ENCODE results near the gene TBCB. TPM values are rescaled to one million over a fixed set of nuclear protein-coding genes. Genes with fewer than 3 reads are reported as not detected.

Gene TBCB
- total and polyA plus RNA-seq, 9 of the 15 experiments (the other 6 are each of a cell fraction or from before 2014, with no cell fraction given) = 3.5 to 115 (median 58.9) TPM

DNA sequence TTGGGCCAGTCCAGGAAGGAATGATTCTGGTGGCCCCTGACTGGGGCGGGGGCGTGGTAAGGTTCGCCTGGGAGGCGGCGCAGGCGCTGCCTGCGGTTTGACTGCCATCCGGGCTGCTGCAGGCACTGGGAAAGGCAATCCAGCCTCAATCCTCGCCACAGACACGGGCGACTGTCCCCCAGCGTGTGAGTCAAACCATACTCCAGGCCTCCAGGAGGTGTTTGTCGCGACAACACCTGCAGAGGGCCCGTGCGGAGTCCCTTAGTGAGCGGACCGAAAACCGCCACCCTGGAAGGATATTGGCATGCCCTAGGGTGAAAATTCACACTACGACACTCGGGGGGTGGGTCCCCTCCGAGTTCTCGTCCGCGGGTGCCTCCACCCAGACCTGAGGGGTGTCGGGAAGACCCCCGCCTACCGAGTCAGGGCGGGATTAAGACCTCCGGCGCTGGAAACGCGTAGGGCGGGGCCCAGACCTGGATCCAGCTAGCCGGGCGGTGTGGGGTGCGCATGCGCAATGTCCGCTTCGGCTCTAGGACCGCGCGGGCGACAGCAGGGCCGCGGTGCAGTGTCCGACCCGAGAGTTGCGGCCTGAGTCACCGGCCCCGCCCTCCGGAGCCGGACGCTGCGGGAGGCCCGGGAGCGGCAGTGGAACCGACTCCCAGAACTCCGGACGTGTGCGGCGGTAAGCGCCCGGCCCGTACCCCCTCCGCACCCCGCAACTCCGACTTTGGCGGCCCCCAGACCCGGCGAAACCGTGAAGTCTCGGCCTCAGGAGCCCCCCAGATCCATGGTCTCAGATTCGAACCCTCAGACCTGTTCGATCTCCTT, 24.4 kb downstream of the TBCB start, which contains the start of gene CAPNS1 (continued):
- TF ChIP-seq, protein P1, sequence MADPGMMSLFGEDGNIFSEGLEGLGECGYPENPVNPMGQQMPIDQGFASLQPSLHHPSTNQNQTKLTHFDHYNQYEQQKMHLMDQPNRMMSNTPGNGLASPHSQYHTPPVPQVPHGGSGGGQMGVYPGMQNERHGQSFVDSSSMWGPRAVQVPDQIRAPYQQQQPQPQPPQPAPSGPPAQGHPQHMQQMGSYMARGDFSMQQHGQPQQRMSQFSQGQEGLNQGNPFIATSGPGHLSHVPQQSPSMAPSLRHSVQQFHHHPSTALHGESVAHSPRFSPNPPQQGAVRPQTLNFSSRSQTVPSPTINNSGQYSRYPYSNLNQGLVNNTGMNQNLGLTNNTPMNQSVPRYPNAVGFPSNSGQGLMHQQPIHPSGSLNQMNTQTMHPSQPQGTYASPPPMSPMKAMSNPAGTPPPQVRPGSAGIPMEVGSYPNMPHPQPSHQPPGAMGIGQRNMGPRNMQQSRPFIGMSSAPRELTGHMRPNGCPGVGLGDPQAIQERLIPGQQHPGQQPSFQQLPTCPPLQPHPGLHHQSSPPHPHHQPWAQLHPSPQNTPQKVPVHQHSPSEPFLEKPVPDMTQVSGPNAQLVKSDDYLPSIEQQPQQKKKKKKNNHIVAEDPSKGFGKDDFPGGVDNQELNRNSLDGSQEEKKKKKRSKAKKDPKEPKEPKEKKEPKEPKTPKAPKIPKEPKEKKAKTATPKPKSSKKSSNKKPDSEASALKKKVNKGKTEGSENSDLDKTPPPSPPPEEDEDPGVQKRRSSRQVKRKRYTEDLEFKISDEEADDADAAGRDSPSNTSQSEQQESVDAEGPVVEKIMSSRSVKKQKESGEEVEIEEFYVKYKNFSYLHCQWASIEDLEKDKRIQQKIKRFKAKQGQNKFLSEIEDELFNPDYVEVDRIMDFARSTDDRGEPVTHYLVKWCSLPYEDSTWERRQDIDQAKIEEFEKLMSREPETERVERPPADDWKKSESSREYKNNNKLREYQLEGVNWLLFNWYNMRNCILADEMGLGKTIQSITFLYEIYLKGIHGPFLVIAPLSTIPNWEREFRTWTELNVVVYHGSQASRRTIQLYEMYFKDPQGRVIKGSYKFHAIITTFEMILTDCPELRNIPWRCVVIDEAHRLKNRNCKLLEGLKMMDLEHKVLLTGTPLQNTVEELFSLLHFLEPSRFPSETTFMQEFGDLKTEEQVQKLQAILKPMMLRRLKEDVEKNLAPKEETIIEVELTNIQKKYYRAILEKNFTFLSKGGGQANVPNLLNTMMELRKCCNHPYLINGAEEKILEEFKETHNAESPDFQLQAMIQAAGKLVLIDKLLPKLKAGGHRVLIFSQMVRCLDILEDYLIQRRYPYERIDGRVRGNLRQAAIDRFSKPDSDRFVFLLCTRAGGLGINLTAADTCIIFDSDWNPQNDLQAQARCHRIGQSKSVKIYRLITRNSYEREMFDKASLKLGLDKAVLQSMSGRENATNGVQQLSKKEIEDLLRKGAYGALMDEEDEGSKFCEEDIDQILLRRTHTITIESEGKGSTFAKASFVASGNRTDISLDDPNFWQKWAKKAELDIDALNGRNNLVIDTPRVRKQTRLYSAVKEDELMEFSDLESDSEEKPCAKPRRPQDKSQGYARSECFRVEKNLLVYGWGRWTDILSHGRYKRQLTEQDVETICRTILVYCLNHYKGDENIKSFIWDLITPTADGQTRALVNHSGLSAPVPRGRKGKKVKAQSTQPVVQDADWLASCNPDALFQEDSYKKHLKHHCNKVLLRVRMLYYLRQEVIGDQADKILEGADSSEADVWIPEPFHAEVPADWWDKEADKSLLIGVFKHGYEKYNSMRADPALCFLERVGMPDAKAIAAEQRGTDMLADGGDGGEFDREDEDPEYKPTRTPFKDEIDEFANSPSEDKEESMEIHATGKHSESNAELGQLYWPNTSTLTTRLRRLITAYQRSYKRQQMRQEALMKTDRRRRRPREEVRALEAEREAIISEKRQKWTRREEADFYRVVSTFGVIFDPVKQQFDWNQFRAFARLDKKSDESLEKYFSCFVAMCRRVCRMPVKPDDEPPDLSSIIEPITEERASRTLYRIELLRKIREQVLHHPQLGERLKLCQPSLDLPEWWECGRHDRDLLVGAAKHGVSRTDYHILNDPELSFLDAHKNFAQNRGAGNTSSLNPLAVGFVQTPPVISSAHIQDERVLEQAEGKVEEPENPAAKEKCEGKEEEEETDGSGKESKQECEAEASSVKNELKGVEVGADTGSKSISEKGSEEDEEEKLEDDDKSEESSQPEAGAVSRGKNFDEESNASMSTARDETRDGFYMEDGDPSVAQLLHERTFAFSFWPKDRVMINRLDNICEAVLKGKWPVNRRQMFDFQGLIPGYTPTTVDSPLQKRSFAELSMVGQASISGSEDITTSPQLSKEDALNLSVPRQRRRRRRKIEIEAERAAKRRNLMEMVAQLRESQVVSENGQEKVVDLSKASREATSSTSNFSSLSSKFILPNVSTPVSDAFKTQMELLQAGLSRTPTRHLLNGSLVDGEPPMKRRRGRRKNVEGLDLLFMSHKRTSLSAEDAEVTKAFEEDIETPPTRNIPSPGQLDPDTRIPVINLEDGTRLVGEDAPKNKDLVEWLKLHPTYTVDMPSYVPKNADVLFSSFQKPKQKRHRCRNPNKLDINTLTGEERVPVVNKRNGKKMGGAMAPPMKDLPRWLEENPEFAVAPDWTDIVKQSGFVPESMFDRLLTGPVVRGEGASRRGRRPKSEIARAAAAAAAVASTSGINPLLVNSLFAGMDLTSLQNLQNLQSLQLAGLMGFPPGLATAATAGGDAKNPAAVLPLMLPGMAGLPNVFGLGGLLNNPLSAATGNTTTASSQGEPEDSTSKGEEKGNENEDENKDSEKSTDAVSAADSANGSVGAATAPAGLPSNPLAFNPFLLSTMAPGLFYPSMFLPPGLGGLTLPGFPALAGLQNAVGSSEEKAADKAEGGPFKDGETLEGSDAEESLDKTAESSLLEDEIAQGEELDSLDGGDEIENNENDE (IDR thresholded peaks at IDR 0.05; ENCODE audit: low read depth, low read length) = no peak
- TF ChIP-seq, protein P2, sequence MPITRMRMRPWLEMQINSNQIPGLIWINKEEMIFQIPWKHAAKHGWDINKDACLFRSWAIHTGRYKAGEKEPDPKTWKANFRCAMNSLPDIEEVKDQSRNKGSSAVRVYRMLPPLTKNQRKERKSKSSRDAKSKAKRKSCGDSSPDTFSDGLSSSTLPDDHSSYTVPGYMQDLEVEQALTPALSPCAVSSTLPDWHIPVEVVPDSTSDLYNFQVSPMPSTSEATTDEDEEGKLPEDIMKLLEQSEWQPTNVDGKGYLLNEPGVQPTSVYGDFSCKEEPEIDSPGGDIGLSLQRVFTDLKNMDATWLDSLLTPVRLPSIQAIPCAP (CRISPR knock-in tag; IDR thresholded peaks at IDR 0.05; ENCODE audit: borderline replicate concordance) = no peak
- TF ChIP-seq, protein P3, sequence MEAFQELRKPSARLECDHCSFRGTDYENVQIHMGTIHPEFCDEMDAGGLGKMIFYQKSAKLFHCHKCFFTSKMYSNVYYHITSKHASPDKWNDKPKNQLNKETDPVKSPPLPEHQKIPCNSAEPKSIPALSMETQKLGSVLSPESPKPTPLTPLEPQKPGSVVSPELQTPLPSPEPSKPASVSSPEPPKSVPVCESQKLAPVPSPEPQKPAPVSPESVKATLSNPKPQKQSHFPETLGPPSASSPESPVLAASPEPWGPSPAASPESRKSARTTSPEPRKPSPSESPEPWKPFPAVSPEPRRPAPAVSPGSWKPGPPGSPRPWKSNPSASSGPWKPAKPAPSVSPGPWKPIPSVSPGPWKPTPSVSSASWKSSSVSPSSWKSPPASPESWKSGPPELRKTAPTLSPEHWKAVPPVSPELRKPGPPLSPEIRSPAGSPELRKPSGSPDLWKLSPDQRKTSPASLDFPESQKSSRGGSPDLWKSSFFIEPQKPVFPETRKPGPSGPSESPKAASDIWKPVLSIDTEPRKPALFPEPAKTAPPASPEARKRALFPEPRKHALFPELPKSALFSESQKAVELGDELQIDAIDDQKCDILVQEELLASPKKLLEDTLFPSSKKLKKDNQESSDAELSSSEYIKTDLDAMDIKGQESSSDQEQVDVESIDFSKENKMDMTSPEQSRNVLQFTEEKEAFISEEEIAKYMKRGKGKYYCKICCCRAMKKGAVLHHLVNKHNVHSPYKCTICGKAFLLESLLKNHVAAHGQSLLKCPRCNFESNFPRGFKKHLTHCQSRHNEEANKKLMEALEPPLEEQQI (IDR thresholded peaks at IDR 0.05) = no peak
- TF ChIP-seq PPARD (CRISPR knock-in tag; IDR thresholded peaks at IDR 0.05) = no peak

Measured in K562 (cell line).